Dendritic cell treated with granulocyte-macrophage colony-stimulating factor and Interleukin-4, amounts not matched to agents 40 ng/mL and 50 ng/mL, for 4 days (primary cell): ENCODE measurements around the gene SETMAR.
A peak's percentile ranks its signal among the peaks of the same experiment; 100 is the strongest.
"Not testable (repeated sequence)": the region's sequence is repeated elsewhere in the genome, so short reads cannot be mapped to it uniquely, and the experiment has no call there.

Experiments used
- H3K27ac Mint-ChIP-seq: one replicate; pipeline ENCODE4 v1.8.0; 2022; ENCODE audit warnings: mild to moderate bottlenecking, mixed read lengths
- H3K27me3 Mint-ChIP-seq: one replicate; pipeline ENCODE4 v1.8.0; 2022; ENCODE audit warnings: mild to moderate bottlenecking, mixed read lengths
- H3K36me3 Mint-ChIP-seq: one replicate; pipeline ENCODE4 v1.8.0; 2022; ENCODE audit warnings: low read depth, mixed read lengths
- H3K4me1 Mint-ChIP-seq: one replicate; pipeline ENCODE4 v1.8.0; 2022; ENCODE audit warnings: low read depth, mixed read lengths
- H3K4me3 Mint-ChIP-seq: one replicate; pipeline ENCODE4 v1.8.0; 2022; ENCODE audit warnings: mild to moderate bottlenecking, moderate library complexity, mixed read lengths
- H3K9me3 Mint-ChIP-seq: one replicate; pipeline ENCODE4 v1.8.0; 2022; ENCODE audit warnings: mixed read lengths
- intact Hi-C: fragments of 100-400 bp; cut with micrococcal nuclease; formaldehyde crosslinking; loops from one replicate; pipeline ENCODE4 v1.15.0; 2022

The SETMAR gene

GRCh38 chr3:4297486-4297885, 5.7 kb upstream of the SETMAR start:
- Mint-ChIP-seq H3K27ac (no peak overlapping the region), H3K4me1 (peaks cover 3% of the 10 kb centered on the region), H3K4me3 (no peak overlapping the region), H3K36me3 (peaks cover 6% of the 10 kb centered on the region), H3K9me3 (no peaks in the 10 kb centered on the region), H3K27me3 (no peaks in the 10 kb centered on the region)
- intact Hi-C loops: no loop called here

DNA sequence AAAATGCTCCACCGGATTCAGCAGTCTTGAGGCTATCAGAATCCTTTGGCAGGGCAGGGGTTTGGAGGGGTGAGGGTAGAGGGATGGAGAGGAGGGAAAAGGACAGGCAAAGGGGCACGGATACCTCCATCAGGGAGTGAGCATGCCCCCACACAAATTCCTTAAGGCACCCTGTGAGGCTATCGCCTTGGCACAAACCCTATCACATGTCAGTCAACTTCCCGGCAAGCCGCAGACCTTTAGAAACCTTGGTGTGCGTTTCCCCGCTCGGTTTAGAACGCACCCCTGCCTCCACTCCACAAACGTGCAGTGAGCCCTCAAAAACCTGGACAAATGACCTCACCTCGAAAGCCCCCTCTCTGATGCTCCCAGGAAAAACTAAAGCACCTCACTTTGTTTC, 422 bp upstream of the SETMAR start:
- Mint-ChIP-seq H3K4me1 (peaks cover 28% of the 10 kb centered on the region), H3K4me3 (peak overlapping the region; percentile 93), H3K36me3 (peaks cover 15% of the 10 kb centered on the region), H3K27ac (peak overlapping the region; percentile 94), H3K27me3 (no peaks in the 10 kb centered on the region), H3K9me3 (no peaks in the 10 kb centered on the region)
- intact Hi-C loops: loop anchor here (5.0 kb wide), 1 partner anchor 1175 kb away; the partner anchor contains the start of gene TRNT1

DNA sequence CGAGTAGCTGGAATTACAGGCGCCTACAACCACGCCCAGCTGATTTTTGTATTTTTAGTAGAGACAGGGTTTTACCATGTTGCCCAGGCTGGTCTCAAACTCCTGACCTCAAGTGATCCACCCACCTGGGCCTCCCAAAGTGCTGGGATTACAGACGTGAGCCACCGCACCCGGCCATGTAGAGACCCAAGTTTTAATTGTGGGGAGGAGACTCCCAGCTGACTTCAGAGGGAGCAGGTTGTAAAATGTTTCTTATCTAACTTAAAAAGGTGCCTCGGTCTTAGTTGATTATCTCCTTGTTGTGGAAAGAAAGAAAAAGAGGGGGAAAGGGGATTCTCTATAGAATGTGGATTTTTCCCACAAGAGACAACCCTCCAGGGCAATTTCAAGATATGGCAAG, 2.0 kb downstream of the SETMAR start:
- H3K27ac Mint-ChIP-seq, H3K27me3 Mint-ChIP-seq, H3K9me3 Mint-ChIP-seq, intact Hi-C loops, H3K4me3 Mint-ChIP-seq: not testable (repeated sequence)
- peaks cover 37% of the 10 kb centered on the region for H3K4me1 Mint-ChIP-seq
- peaks cover 15% of the 10 kb centered on the region for H3K36me3 Mint-ChIP-seq

DNA sequence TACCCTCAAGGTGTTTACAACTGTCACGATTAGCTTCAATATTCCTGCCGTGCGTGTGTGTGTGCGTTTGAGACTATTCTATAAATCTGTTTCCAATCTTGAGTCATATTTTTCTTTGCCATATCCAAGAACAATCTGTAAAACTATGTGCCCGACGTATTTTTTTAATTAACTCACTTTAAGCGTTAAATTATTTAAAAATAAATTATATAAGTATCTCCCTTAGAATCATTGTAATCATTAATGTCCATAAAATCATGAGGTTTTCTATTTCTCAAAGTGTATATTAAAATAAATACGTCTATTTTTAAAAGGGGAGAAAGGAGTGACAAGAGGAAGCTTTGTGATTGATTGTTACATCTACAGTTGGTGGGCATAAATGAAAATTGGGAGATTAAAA, 2.9 kb downstream of the SETMAR start:
- intact Hi-C loops: no loop called here
- Mint-ChIP-seq H3K36me3 (peaks cover 15% of the 10 kb centered on the region), H3K4me1 (peaks cover 41% of the 10 kb centered on the region)

GRCh38 chr3:4306860-4307259, 3.7 kb downstream of the SETMAR start:
- Mint-ChIP-seq H3K36me3 (peaks cover 15% of the 10 kb centered on the region), H3K27ac (no peak overlapping the region), H3K27me3 (no peaks in the 10 kb centered on the region), H3K9me3 (no peaks in the 10 kb centered on the region), H3K4me1 (peaks cover 48% of the 10 kb centered on the region), H3K4me3 (no peak overlapping the region)
- intact Hi-C loops: no loop called here

More for the DNA sequence above, 2.9 kb downstream of the SETMAR start:
- Mint-ChIP-seq H3K4me3 (no peak overlapping the region), H3K27me3 (no peaks in the 10 kb centered on the region), H3K9me3 (no peaks in the 10 kb centered on the region), H3K27ac (no peak overlapping the region)

- intact Hi-C loops: no loop called here
- no peak overlapping the region for H3K4me3 Mint-ChIP-seq
- H3K36me3 Mint-ChIP-seq: peaks cover 16% of the 10 kb centered on the region
- peaks cover 30% of the 10 kb centered on the region for H3K4me1 Mint-ChIP-seq
- H3K27ac Mint-ChIP-seq: peak overlapping the region; percentile 76
- no peaks in the 10 kb centered on the region for H3K9me3 Mint-ChIP-seq
- no peaks in the 10 kb centered on the region for H3K27me3 Mint-ChIP-seq
Observed at GRCh38 chr3:4309491-4310128, 6.4 kb downstream of the SETMAR start.

DNA sequence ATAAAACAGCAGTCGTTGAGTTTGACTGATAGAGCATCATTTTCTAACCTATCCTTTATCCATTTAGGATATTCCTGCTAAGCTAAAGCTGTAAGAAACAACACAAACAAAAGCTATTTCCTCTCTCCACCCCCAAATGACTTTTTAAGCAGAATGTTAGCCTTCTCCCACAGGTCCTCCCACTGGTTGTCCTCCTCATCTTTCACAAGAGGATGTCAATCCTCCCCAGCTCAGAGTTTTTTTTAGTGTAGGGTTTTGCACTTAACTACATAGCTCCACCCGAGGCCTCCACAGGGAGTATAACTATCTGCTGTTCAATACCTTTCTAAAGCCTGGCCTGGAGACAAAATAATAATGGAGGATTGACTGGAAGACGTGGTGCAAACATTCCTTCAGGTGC, 7.8 kb downstream of the SETMAR start:
- Mint-ChIP-seq H3K4me1 (peaks cover 20% of the 10 kb centered on the region), H3K4me3 (no peak overlapping the region), H3K27me3 (no peaks in the 10 kb centered on the region), H3K9me3 (no peaks in the 10 kb centered on the region), H3K36me3 (peaks cover 23% of the 10 kb centered on the region), H3K27ac (no peak overlapping the region)
- intact Hi-C loops: no loop called here

GRCh38 chr3:4311496-4311895, 8.3 kb downstream of the SETMAR start:
- H3K27ac Mint-ChIP-seq: no peak overlapping the region
- H3K4me1 Mint-ChIP-seq: peaks cover 20% of the 10 kb centered on the region
- peaks cover 28% of the 10 kb centered on the region for H3K36me3 Mint-ChIP-seq
- intact Hi-C loops: no loop called here
- H3K27me3 Mint-ChIP-seq: no peaks in the 10 kb centered on the region
- H3K9me3 Mint-ChIP-seq: no peaks in the 10 kb centered on the region
- no peak overlapping the region for H3K4me3 Mint-ChIP-seq

DNA sequence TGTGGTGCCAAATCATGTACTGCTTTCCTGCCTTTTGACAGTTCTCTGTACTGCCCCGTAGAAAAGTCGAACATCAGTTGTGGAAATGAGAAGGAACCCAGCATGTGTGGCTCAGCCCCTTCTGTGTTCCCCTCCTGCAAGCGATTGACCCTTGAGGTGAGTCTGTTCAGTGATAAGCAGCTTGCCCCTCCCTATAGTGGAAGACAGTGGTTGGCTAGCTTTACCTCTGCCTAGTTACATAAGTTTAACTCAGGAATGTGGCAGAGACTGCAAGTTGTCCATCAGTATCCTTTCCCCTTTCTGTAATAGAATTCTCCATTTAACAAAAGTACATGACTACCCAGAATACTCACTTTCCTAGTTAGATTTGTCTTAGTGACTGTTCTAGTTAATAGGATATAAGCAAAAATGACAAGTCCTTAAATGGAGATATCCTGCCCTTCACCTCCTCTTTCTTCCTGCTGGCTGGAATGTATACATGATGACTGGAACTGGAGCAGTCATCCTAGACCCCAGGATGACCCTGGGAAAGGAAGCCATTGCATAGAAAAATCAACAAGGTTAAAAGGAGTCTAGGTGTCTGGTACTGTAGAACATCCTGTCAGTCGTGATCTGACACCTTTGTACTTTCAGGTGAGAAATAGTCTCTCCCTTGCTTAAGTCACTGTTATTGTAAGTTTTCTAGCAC, 10.6 kb downstream of the SETMAR start:
- Mint-ChIP-seq H3K27ac (no peak overlapping the region), H3K27me3 (no peaks in the 10 kb centered on the region), H3K36me3 (peaks cover 30% of the 10 kb centered on the region), H3K4me3 (no peak overlapping the region), H3K9me3 (no peaks in the 10 kb centered on the region), H3K4me1 (peaks cover 16% of the 10 kb centered on the region)
- intact Hi-C loops: no loop called here

- Mint-ChIP-seq H3K36me3 (peaks cover 36% of the 10 kb centered on the region), H3K27me3 (no peaks in the 10 kb centered on the region), H3K9me3 (no peaks in the 10 kb centered on the region), H3K4me1 (peaks cover 20% of the 10 kb centered on the region), H3K27ac (no peak overlapping the region), H3K4me3 (no peak overlapping the region)
- intact Hi-C loops: no loop called here
Observed at GRCh38 chr3:4314688-4315087, 11.5 kb downstream of the SETMAR start.

- H3K27ac Mint-ChIP-seq: peak overlapping the region; percentile 81
- peaks cover 20% of the 10 kb centered on the region for H3K36me3 Mint-ChIP-seq
- no peak overlapping the region for H3K4me3 Mint-ChIP-seq
- intact Hi-C loops: no loop called here
- peaks cover 5% of the 10 kb centered on the region for H3K9me3 Mint-ChIP-seq
- peaks cover 40% of the 10 kb centered on the region for H3K4me1 Mint-ChIP-seq
- no peaks in the 10 kb centered on the region for H3K27me3 Mint-ChIP-seq
Observed at GRCh38 chr3:4320096-4320911, 17.1 kb downstream of the SETMAR start.

GRCh38 chr3:4321732-4322131, 18.6 kb downstream of the SETMAR start:
- Mint-ChIP-seq H3K27ac (no peak overlapping the region), H3K4me3 (no peak overlapping the region), H3K4me1 (peaks cover 40% of the 10 kb centered on the region), H3K9me3 (peaks cover 8% of the 10 kb centered on the region), H3K27me3 (no peaks in the 10 kb centered on the region), H3K36me3 (peaks cover 10% of the 10 kb centered on the region)
- intact Hi-C loops: no loop called here

GRCh38 chr3:4322635-4323034, 19.5 kb downstream of the SETMAR start:
- peaks cover 5% of the 10 kb centered on the region for H3K36me3 Mint-ChIP-seq
- peaks cover 40% of the 10 kb centered on the region for H3K4me1 Mint-ChIP-seq
- no peaks in the 10 kb centered on the region for H3K27me3 Mint-ChIP-seq
- H3K27ac Mint-ChIP-seq: no peak overlapping the region
- H3K4me3 Mint-ChIP-seq: no peak overlapping the region
- peaks cover 8% of the 10 kb centered on the region for H3K9me3 Mint-ChIP-seq
- intact Hi-C loops: no loop called here
